H1 (cell line): Measurements from ENCODE around the gene HACE1.

Experiments used
- CEBPB ChIP-seq: IDR thresholded peaks from 2 replicates; pipeline ENCODE4 v1.6.1; 2012; ENCODE audit warnings: low read depth, low read length
- CTCF ChIP-seq, 3 experiments: IDR thresholded peaks; 1 replicate in 2 of 3; 2 replicates in 1 of 3; pipeline versions ENCODE4 v1.5.1 to v1.6.1; 2011; ENCODE audit warnings: low read length in 3 of 3, mild to moderate bottlenecking in 3 of 3, inconsistent platforms in 2 of 3, low read depth in 1 of 3, moderate library complexity in 1 of 3; ENCODE audit not compliant: insufficient read depth in 1 of 3; ENCODE audit errors: control extremely low read depth in 1 of 3
- EGR1 ChIP-seq: IDR thresholded peaks from 2 replicates; pipeline ENCODE4 v1.6.1; 2011; ENCODE audit warnings: low read depth, low read length, borderline replicate concordance
- JUND ChIP-seq: IDR thresholded peaks from 2 replicates; pipeline ENCODE4 v1.6.1; 2011; ENCODE audit warnings: mild to moderate bottlenecking, improper control_type of control experiment, low read length
- NRF1 ChIP-seq: IDR thresholded peaks from 2 replicates; pipeline ENCODE4 v1.6.1; 2011; ENCODE audit warnings: mild to moderate bottlenecking, low read depth, low read length, improper control_type of control experiment
- PHF8 ChIP-seq: fragments of 200-600 bp; sonication (generic); conservative IDR thresholded peaks from 2 replicates; pipeline ENCODE4 v1.7.1; 2012; ENCODE audit warnings: low read depth, mild to moderate bottlenecking, inconsistent platforms, low read length, moderate library complexity
- POLR2A ChIP-seq, 2 experiments: IDR thresholded peaks; 1 replicate in 1 of 2; 2 replicates in 1 of 2; pipeline ENCODE4 v1.6.1; 2011; ENCODE audit warnings: low read depth in 2 of 2, low read length in 2 of 2, mild to moderate bottlenecking in 2 of 2; ENCODE audit errors: control extremely low read depth in 1 of 2
- RBBP5 ChIP-seq: IDR thresholded peaks from 2 replicates; pipeline ENCODE4 v1.7.1; 2012; ENCODE audit warnings: low read depth, mild to moderate bottlenecking, inconsistent platforms, low read length, moderate library complexity, borderline replicate concordance
- RFX5 ChIP-seq: IDR thresholded peaks from 2 replicates; pipeline ENCODE4 v1.6.1; 2011; ENCODE audit warnings: low read depth, low read length, improper control_type of control experiment, borderline replicate concordance
- SIN3A ChIP-seq, 2 experiments: IDR thresholded peaks in 1 of 2; conservative IDR thresholded peaks in 1 of 2; 2 replicates each; pipeline ENCODE4 v1.6.1; 2011 to 2012; ENCODE audit warnings: low read length in 2 of 2, improper control_type of control experiment in 1 of 2, low read depth in 1 of 2, mild to moderate bottlenecking in 1 of 2
- TBP ChIP-seq: IDR thresholded peaks from 2 replicates; pipeline ENCODE4 v1.6.1; 2011; ENCODE audit warnings: low read depth, low read length, improper control_type of control experiment
- USF2 ChIP-seq: IDR thresholded peaks from 2 replicates; pipeline ENCODE4 v1.6.1; 2011; ENCODE audit warnings: low read length, improper control_type of control experiment

GRCh38 chr6:104795363-104795762 is 64.4 kb downstream of the HACE1 start:
- no peak for TF ChIP-seq TBP
- TF ChIP-seq CEBPB, result peak; percentile 93
- TF ChIP-seq RBBP5, result no peak
- no peak for TF ChIP-seq RFX5
- no peak for TF ChIP-seq SIN3A (conservative IDR thresholded peaks at IDR 0.05 in 1 of 2, IDR thresholded peaks at IDR 0.05 in 1 of 2; ENCODE audit: low read depth in 1 of 2, low read length in 2 of 2)
- TF ChIP-seq POLR2A (IDR thresholded peaks at IDR 0.05; ENCODE audit: control extremely low read depth in 1 of 2, low read depth in 2 of 2, low read length in 2 of 2), result no peak
- TF ChIP-seq CTCF (IDR thresholded peaks at IDR 0.05; ENCODE audit: control extremely low read depth in 1 of 3, insufficient read depth in 1 of 3, low read depth in 1 of 3, low read length in 3 of 3), result no peak
- TF ChIP-seq EGR1, result no peak
- TF ChIP-seq NRF1, result no peak
- TF ChIP-seq PHF8, result no peak
- no peak for TF ChIP-seq USF2
- no peak for TF ChIP-seq JUND
